H1 (cell line): ENCODE results near the gene ASIC2.

Experiments
- ATF3 ChIP-seq: IDR thresholded peaks from 2 replicates; pipeline ENCODE4 v1.6.1; 2011; ENCODE audit warnings: low read depth, mild to moderate bottlenecking, low read length; ENCODE audit not compliant: insufficient read depth
- CBX5 ChIP-seq: fragments of 300-800, 300-1000 bp; sonication (generic); IDR thresholded peaks from 2 replicates; pipeline ENCODE4 v1.7.1; 2016; ENCODE audit warnings: antibody characterized with exemption, low read length, low read depth
- GTF2F1 ChIP-seq: IDR thresholded peaks from 2 replicates; pipeline ENCODE4 v1.6.1; 2012; ENCODE audit warnings: low read depth, low read length, improper control_type of control experiment, borderline replicate concordance
- MAFK ChIP-seq: IDR thresholded peaks from 2 replicates; pipeline ENCODE4 v1.6.1; 2012; ENCODE audit warnings: low read depth, mild to moderate bottlenecking, improper control_type of control experiment, low read length
- POLR2A ChIP-seq, 2 experiments: IDR thresholded peaks; 1 replicate in 1 of 2; 2 replicates in 1 of 2; pipeline ENCODE4 v1.6.1; 2011; ENCODE audit warnings: low read depth in 2 of 2, low read length in 2 of 2, mild to moderate bottlenecking in 2 of 2; ENCODE audit errors: control extremely low read depth in 1 of 2
- TCF12 ChIP-seq: IDR thresholded peaks from 2 replicates; pipeline ENCODE4 v1.6.1; 2011; ENCODE audit warnings: low read depth, mild to moderate bottlenecking, low read length
- ZNF274 ChIP-seq: IDR thresholded peaks from 2 replicates; pipeline ENCODE4 v1.7.0; 2012; ENCODE audit warnings: low read length, borderline replicate concordance; ENCODE audit errors: extremely low read depth

GRCh38 chr17:33269337-33270060 is 23.6 kb downstream of the ASIC2 start:
- TF ChIP-seq POLR2A (IDR thresholded peaks at IDR 0.05; ENCODE audit: control extremely low read depth in 1 of 2, low read depth in 2 of 2, low read length in 2 of 2) (no peak), CBX5 (no peak), GTF2F1 (no peak), ATF3 (no peak), TCF12 (no peak), ZNF274 (no peak), MAFK (no peak)
